G401.6 (cell line): ENCODE measurements around the gene DIABLO.
A peak's percentile ranks its signal among the peaks of the same experiment; 100 is the strongest.
"Not testable (repeated sequence)": the region's sequence is repeated elsewhere in the genome, so short reads cannot be mapped to it uniquely, and the experiment has no call there.

ENCODE experiments used
- FAIRE-seq: peaks from 2 replicates; lab custom pipeline; 2012; peaks lifted over from hg19 to GRCh38; lab: Jason Lieb, UNC

Gene DIABLO

DNA sequence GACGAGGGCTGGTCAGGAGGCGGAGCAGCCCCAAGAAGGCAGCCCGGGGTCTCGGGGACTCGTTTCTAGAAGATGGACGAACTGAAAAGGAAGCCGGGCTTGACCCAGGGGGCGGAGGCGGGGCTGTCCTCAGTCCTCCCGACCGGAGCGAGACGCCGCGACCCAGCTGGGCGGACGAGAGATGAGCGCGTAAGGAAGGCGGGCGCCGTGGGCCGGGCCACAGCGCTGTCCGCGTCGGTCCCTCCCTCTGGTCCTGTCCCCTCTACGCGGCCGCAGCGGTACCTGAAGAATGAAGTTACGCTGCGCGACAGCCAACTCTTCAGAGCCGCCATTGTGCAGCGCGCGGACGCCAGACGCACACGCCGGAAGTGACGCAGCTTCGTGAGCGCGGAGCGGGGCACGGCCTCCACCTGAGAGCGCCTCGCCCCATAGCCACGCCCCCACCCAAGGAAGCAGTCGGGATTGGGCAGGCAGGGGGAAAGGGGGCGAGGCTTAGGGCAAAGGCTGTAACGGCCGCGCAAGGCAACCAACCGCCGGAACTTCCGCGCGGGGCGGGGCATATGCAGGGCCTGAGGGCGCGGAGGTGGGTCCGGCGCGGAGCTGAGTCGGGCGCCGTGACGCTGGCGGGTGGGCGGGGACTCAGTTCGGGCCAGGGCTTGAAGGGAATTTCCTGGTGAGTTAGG, at the start of gene DIABLO:
TSS of gene DIABLO (minus strand) at position 370 of the 683 bp plus-strand sequence. CDS start at position 332, 38 bp downstream.
- FAIRE-seq = peak; percentile 99

DNA sequence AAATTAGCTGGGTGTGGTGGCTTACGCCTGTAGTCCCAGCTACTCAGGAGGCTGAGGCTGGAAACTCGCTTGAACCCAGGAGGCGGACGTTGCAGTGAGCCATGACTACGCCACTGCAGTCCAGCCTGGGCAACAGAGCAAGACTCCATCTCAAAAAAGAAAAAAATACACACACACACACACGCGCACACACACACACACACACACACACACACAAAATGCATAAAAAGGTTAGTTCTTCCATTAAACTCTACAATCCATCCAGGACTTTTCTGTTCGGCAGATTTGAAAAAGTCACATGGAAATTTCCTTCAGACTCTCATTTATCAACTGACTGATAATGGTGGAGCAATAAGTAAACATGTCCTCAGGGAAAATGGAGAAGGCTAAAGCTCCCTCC, 49.6 kb upstream of the DIABLO start:
- no peak for FAIRE-seq

DNA sequence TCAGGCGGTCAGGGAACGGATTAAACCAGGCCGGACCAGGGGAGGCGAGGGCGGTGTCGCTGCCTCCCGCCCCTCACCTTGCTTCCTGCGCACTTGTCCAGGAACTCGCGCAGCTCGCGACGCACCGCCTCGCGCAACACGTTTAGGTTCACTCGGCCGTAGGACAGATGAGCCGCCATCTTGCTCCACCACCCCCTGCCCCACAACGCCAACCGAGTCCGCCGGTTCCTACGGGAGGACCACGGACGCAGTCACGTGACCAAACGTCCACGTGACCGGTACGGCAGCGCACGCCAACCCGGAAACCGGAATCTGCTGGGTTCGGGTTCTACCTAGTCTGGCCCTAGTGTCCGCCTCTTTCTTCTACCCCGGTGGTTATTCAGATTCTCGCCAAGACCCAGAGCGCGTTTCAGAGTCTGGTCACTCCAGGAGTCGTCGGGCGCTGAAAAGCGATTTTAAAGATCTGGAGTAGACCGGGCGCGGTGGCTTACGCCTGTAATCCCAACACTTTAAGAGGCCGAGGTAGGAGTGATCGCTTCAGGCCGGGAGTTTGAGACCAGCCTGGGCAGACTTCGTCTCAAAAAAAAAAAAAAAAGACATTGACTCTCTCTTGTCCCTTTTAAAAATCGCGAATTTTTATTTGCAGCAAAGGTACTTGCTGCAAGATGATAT, 40.5 kb upstream of the DIABLO start, which contains the start of gene VPS33A:
TSS of gene VPS33A (minus strand) at position 265 of the 672 bp plus-strand sequence. CDS start at position 179, 86 bp downstream.
- peak; percentile 80 for FAIRE-seq

DNA sequence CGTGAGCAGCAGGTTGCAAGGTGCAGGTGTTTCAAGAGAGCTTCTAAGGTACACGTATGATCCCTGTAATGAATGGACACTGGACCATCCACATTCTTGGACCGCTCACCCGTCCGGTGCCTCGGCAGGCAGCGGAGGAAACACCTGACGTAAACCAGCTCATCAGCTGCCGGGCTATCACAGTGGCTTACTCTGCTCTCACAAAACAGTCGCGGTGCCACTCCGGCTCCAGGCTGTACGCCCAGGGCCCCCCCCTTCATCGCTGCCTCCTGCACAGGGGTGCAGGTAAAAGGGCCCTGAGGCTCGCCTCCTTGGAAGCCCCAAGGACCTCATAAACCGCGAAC, 40.0 kb upstream of the DIABLO start:
- no peak for FAIRE-seq

DNA sequence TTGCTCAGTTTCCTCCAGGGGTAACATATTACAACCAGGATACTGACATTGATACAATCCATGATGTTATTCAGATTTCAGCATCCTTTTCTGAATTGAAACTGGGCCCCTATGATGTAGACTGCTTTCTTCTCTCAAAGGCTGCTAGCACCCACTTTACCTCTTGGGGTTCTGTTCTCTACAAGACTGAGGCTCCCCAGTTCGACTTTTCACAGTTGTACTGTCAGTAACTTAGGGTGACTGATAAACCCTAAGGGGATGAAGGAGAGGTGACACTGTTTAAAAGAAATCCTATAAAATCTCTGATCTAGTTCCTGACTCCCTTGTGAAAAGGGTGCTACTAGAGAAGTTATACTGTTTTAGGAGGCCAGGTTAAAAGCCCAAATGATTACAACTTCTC, 39.6 kb upstream of the DIABLO start:
- FAIRE-seq = no peak

DNA sequence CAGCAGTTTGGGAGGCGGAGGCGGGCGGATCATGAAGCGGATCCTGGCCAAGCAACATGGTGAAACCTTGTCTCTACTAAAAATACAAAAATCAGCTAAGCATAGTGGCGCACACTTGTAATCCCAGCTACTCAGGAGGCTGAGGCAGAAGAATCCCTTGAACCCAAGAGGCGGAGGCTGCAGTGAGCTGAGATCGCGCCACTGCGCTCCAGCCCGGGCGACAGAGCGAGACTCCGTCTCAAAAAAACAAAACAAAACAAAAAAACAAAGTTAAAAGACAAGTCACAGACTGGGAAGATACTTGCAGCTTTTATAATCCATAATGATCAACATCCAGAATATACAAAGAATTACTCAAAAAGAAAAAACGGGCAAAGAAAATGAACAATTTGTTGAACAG, 34.9 kb upstream of the DIABLO start:
- not testable (repeated sequence) for FAIRE-seq

DNA sequence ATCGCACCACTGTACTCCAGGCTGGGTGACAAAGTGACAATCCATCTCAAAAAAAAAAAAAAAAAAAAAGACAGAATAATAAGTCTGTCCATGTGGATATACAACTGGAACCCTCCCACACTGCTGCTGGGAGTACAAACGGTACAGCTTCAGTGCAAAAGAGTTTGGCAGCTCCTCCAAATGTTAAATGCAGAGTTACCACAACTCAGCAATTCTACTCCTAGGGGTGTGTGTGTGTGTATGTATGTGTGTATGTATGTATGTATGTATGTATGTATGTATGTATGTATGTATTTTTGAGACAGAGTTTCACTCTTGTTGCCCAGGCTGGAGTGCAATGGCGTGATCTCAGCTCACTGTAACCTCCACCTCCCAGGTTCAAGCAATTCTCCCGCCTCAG, 33.1 kb upstream of the DIABLO start:
- not testable (repeated sequence) for FAIRE-seq

DNA sequence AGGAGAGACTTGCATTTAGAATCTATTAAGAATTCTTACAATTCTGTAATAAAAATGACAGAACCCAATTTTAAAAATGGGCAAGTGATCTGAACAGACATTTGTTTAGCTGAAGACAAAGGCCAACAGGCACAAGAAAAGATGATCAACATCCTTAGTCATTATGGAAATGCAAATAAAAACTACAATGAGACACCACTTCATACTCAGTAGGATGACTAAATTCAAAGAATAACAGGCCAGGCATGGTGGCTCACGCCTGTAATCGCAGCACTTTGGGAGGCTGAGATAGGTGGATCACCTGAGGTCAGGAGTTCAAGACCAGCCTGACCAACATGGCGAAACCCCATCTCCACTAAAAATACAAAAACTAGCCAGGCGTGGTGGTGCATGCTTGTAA, 32.6 kb upstream of the DIABLO start:
- FAIRE-seq = not testable (repeated sequence)

DNA sequence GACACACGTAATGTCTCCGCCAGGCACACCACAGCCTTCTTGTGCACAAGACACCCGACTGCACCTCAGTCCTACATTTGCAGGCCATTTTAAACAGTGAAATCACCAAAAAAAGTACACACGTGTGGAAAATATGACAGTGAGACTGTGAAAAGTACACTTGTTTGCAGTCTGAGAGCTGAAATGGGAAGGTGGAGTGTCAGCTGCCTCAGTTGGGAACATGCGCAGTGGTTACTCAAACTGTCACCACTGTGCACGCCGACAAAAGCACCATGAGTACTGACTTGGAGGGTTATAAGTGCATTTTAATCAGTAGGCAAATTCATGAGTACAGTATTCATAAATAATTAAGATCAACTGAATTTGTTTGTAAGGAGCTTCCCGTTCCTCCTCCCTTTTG, 24.7 kb upstream of the DIABLO start:
- no peak for FAIRE-seq

DNA sequence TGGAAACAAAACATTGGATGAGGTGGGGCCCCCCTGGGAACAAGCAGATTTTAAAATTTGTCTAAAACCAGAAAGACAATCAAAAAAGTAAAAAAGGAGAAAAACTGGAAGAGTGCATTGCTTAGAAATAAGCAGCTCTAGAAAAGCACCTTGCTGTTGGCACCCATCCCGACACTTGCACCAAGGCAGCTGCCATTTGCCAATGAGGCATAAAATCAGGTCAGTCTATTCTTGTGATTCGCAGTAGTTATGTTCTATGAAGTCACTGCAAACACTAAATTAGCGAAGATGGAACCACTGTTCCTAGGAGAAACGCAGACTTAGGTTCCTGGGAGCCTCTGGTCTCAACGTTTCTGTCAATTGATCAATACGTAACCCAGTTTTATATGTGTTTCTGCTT, 24.2 kb upstream of the DIABLO start:
- no peak for FAIRE-seq

DNA sequence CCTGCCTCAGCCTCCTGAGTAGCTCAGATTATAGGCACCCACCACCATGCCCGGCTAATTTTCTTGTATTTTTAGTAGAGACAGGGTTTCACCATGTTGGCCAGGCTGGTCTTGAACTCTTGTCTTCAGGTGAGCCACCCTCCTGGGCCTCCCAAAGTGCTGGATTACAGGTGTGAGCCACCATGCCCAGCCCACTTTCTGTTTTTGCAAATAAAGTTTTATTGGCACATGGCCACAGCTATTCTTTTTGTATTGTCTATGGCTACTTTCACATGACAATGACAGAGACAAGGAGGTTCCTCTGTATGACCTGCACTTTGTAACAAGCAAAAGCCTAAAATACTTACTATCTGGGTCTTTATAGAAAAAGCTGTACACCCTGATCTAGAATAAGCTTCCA, 19.7 kb upstream of the DIABLO start:
- FAIRE-seq = no peak

DNA sequence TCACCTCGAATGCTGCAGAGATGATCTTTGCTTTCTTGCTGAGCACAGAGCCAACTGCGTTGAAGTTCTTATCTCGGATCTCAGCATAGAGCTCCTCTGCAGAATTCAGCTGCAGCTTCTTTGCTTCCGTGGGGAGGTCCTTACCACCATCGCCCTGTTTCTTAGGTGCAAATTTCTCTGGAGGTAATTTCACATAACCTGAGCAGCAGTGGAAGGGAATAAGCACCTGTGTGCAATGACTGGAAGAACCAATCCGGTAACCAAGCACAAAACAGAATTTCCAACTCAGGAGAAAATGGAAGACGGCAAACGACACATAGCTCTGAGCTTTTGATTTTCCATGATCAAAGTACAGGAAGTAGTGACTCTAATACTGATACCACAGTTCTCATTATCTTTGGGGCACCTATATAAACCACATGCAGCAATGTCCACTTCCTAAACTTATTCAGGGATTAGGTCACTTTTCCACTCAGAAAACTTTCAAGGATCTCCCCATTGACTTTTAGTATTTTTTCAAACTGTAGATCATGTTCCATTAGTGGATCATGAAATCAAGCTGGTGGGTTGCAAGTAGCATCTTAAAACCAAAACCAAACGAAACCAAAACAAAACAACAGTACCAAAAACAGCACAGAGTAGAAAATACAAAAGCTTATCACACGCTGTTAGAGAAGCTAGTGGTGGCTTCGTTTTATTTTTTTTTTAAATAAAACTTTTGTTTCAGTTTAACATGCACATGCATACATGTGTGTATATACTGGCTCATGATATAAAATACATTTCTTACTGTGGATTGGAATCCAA, 18.9 kb upstream of the DIABLO start:
- FAIRE-seq = no peak

DNA sequence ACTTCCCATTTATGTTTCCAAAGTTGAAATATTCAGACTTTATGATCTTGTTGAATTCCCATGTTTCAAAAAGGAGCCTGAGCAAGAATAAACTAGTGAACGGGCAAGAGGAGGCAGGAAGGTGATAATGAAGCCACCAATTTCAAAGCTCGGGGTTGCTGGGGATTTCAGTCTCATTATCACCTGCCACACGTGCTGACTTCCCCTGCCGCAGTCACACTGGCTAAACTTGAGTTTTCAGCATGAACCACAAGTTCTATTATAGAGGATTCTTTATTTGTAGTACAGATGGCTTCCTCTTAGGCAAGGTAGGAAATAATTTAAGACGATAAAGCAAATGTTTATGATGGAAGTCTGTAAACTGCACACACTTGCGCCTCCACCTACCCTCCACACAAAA, 18.1 kb upstream of the DIABLO start:
- no peak for FAIRE-seq

DNA sequence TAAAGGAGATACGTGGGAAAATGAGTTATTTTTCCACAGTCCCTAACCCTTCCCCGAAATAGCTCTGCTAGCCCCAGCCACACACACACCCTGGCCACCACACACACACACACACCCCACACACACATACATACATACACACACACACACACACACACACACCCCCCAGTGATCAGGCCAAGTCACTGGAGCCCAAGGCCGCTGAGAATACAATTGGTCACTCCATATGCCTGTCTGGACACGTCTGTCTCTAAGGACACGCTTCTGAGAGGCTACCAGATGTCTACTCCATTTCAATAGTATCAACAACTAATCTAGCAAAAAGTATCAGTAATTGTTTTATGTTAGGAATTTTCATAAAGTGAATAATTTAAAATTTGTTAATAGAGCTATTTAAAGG, 13.0 kb upstream of the DIABLO start:
- no peak for FAIRE-seq

DNA sequence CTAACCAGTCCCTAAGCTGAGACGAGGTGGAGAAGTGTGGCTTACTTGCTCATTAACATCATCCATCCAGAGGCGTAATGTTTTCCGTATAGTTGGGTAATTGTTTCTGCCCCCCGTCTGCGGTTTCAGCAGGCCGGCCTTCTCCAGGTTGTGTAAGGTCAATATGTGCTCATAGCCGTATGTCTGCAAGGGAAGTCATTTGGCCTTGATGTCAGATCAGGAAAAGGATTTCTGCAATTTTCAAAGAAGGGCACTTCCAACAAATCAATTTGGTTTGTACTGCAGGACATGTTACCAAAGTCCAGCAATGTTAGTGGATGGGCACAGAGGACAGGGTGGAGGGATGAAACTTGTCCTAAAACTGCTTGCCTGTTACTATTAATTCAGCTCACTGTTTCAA, 9.9 kb upstream of the DIABLO start:
- no peak for FAIRE-seq

DNA sequence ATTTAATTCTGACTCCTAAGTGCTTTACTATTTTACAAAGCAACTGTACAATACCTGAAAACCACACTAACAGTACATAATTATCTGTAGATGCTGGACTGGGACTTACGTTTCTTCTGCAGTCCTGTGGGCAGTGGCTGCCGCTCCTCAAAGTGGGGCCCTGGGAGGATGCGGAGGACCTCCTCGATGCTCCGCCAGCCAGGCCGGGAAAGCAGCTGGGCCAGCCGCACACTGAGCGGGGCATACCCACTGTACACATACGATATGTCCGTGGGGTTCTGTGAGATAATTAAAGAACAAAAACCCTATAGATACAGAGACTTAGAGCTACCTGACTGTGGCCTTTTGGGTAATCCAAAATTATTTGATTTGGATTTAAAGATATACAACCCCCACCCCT, 6.8 kb upstream of the DIABLO start:
- no peak for FAIRE-seq

DNA sequence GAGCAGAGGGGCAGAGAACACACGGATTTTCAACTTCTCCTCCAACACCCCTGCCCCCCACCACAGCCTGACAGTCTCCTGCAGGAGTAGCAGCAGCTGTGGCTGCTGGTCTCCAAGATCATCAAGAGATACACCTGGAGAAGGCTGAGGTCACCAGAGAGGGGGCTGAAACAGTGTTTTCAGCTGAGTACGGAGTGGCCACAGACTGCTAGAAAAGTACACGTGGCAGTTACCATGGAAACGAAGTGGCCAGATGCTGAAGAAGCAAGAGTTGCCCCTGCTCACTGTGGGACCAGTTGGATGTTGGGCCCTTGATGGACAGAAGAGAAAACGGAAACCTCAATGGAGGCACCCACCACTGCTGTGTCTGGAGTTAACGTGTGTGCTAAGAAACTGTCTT, 4.9 kb upstream of the DIABLO start:
- FAIRE-seq = no peak

DNA sequence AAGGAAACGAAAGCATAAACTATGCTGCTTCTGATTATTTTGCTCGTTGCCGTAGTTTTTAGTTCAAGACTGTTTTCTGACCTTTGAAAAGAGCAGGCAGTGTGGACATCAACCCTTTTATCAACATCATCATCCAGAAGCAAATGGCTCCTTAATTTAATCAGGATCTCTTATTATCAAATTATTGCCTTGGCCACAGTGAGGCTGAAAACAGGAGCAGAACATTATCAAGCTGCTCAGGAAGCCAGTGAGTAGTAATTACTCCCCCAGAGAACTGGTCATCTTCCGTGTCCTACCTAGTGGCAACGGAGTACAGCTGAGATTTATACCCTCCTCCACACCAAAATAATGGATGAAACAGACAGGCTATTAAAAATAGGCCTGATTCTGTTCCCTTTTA, 2.2 kb upstream of the DIABLO start:
- no peak for FAIRE-seq

DNA sequence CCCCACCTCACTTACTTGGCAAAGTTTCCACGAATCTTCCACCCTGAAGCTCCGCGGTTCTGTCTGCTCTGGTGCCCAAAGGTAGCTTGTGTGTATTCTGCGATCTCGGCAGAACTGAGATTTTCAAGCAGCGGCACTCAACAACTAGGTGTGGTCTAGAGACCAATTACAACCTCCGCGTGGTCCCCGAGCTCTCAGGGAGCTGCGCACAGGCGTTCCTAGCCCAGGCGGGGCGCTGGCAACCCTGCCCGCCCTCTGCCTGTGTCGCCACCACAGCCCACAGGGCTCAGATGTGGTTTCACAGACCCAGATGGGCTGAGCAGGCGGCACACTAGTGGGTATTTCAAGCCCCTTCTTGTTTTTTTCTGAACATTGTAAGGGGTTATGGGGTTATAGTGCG, 1.5 kb upstream of the DIABLO start:
- FAIRE-seq = no peak

DNA sequence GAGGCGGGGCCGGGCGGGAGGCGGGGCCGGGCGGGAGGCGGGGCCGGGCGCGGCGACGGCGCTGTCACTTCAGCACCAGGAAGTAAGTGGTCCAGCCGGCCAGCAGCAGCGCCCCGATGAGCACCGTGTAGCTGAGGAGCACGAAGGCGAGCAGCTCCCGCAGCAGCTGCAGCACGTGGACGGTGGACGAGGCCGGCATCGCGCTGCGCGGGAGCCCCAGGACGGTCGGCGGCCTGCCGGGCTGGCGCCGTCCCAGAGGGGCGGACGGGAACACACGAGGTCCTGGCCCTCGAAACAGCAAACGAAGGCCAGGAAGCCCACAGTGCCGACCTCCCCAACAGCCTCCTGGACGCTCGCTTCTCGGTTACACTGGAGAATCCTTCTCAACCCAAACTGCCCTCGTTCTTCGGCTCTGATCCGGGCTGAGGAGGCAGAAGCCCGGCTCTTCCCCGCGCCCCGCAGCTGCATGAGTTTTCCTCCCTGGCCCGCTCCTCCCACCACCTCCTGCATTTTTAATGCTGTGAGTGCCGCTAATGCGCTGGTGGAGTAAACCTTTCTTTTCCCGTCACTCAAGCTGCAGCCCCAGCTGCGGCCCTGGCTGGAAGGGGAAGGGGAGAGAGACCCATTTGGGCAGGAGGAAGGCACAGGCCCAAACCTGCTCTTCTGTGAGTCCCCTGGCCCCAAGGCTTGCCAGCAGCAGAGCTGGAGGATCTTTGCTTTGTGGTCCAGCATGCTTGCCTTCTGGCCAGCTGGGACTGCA, 694 bp upstream of the DIABLO start:
- no peak for FAIRE-seq

DNA sequence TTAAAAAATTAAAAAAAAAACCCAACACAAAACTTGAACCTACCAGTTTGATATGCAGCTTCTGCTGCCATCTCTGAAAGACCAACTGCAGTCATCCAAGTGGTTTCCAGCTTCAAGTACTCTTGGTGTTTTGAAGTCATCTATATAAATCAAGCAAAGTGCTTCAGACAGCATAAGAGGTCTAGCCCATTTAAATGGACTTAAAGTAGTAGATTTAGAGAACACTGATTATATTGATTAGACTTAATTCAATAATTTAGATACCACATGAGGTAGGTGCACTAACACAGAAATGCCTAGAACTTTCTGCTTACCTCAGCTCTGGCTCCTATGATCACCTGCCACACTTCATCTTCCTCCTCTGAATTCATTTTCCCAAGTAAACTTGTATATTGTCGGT, 9.4 kb downstream of the DIABLO start:
- no peak for FAIRE-seq

DNA sequence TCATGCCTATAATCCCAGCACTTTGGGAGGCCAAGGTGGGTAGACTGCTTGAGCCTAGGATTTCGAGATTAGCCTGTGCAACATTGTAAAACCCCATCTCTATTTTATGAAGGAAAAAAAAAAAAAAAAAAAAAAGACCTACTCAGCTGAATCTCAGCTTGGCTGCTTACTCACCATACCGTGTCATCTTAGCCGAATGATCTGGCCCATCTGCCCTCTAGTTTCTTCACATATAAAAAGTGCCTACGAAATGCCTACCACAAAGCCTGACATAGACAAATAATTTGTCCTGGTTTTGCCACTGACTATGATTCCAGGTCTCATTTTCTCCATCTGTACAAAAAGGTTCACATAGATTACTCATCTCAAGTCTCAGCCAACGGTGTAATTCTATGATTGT, 10.1 kb downstream of the DIABLO start:
- FAIRE-seq = no peak
